ENCODE data around the gene GYS1.
A peak's percentile ranks its signal among the peaks of the same experiment; 100 is the strongest.
"Not testable (repeated sequence)": the region's sequence is repeated elsewhere in the genome, so short reads cannot be mapped to it uniquely, and the experiment has no call there.

GYS1 gene

GRCh38 chr19:48933382-48933932 lies 59.7 kb downstream of the GYS1 start, which contains the start of gene DHDH:
Gene DHDH (plus strand): TSS chr19:48933699. CDS start chr19:48933722, 23 bp downstream.
- DNase-seq, result peak; percentile 93

- DNase-seq, result no peak
Observed at GRCh38 chr19:48928164-48929025, 64.7 kb downstream of the GYS1 start.

- not testable (repeated sequence) for DNase-seq
Observed at GRCh38 chr19:48927692-48928091, 65.4 kb downstream of the GYS1 start.

- DNase-seq, result peak; percentile 11
Observed at GRCh38 chr19:48926909-48927308, 66.2 kb downstream of the GYS1 start.

- not testable (repeated sequence) for DNase-seq
Observed at GRCh38 chr19:48925890-48926289, 67.2 kb downstream of the GYS1 start.

- DNase-seq, result no peak
Observed at GRCh38 chr19:48925240-48925843, 67.8 kb downstream of the GYS1 start.

GRCh38 chr19:48922548-48923490 lies 70.3 kb downstream of the GYS1 start:
- DNase-seq, result no peak

GRCh38 chr19:48921721-48922500 lies 71.2 kb downstream of the GYS1 start:
- DNase-seq, result no peak

- no peak for DNase-seq
Observed at GRCh38 chr19:48920949-48921348, 72.2 kb downstream of the GYS1 start.

GRCh38 chr19:48919271-48919670 lies 73.8 kb downstream of the GYS1 start:
- DNase-seq, result not testable (repeated sequence)

GRCh38 chr19:48918801-48919247 lies 74.3 kb downstream of the GYS1 start:
- no peak for DNase-seq

Data from CD4-positive, alpha-beta T cell treated with Interleukin-17A for 1 hour (primary cell).